Ectodermal cell (in vitro differentiated cells): ENCODE measurements around the gene MOSMO.
"Not testable (repeated sequence)": the region's sequence is repeated elsewhere in the genome, so short reads cannot be mapped to it uniquely, and the experiment has no call there.

Source experiments
- H3K27ac ChIP-seq: 2 replicates; pipeline ENCODE4 v1.7.0; 2013; ENCODE audit warnings: mild to moderate bottlenecking, low read depth, low read length; ENCODE audit not compliant: insufficient read depth, poor library complexity, severe bottlenecking
- H3K27me3 ChIP-seq: 2 replicates; pipeline ENCODE4 v1.7.0; 2013; ENCODE audit warnings: mild to moderate bottlenecking, low read length; ENCODE audit not compliant: insufficient read depth, control insufficient read depth, poor library complexity, severe bottlenecking
- H3K36me3 ChIP-seq: one replicate; pipeline ENCODE4 v1.7.0; 2013; ENCODE audit warnings: low read length; ENCODE audit not compliant: control insufficient read depth, insufficient read depth
- H3K4me1 ChIP-seq: one replicate; pipeline ENCODE4 v1.7.0; 2013; ENCODE audit warnings: low read length; ENCODE audit not compliant: control insufficient read depth, insufficient read depth
- H3K4me3 ChIP-seq: 2 replicates; pipeline ENCODE4 v1.7.0; 2013; ENCODE audit warnings: low read depth, low read length, control low read depth; ENCODE audit not compliant: insufficient read depth
- H3K9me3 ChIP-seq: 2 replicates; pipeline ENCODE4 v1.7.0; 2013; ENCODE audit warnings: mild to moderate bottlenecking, low read length, moderate library complexity; ENCODE audit not compliant: control insufficient read depth
- WGBS, 2 experiments: methylation state at CpG; one replicate each; pipeline ENCODE4 v1.1.7; 2013; ENCODE audit warnings: missing lambda C conversion rate in 2 of 2; 5-methylcytosine and 5-hydroxymethylcytosine counted together

Gene MOSMO

DNA sequence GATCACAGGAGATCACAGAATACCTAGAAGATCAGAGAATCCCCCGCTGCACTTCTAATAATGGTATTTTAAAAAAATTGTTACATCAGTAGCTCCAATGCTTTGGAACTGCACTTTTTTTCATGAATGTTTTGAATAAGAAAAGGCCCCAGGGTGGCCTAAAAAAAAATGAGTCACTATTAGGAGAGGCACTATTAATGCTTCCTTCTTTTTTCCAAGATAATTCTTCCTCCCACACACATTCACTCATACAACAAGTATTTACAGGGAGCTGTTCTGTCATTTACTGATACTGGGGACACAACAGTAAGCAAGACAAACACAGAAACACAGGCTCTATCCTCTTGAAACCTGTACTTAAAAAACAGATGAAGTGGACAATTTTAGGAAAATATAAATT lies 6.3 kb upstream of the MOSMO start:
- Histone ChIP-seq H3K27me3 (peaks cover 5% of the 10 kb centered on the region), H3K4me3 (no peak overlapping the region), H3K4me1 (peaks cover 6% of the 10 kb centered on the region), H3K9me3 (no peaks in the 10 kb centered on the region), H3K36me3 (no peaks in the 10 kb centered on the region), H3K27ac (no peak overlapping the region)
- 89 to 100% methylated on average over 1 of the region's 1 CpG for WGBS, 2 experiments

DNA sequence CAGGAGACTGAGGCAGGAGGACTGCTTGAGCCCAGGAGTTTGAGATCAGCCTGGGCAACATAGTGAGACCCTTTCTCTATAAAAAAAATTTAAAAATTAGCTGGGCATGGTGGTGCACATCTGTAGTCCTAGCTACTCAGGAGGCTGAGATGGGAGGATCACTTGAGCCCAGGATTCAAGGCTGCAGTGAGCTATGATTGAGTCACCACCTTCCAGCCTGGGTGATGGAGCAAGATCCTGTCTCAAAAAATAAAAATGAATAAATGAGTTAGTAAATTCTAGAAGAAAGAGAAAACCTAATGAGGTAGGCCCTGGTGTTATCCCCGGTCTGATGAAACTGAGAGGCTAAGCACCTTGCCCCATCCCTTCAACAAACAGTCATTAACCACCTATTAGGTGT lies 5.9 kb upstream of the MOSMO start:
- 91% methylated on average over 1 of the region's 1 CpG for WGBS, 2 experiments
- H3K36me3 ChIP-seq, H3K27ac ChIP-seq, H3K9me3 ChIP-seq, H3K4me1 ChIP-seq, H3K4me3 ChIP-seq, H3K27me3 ChIP-seq: not testable (repeated sequence)

DNA sequence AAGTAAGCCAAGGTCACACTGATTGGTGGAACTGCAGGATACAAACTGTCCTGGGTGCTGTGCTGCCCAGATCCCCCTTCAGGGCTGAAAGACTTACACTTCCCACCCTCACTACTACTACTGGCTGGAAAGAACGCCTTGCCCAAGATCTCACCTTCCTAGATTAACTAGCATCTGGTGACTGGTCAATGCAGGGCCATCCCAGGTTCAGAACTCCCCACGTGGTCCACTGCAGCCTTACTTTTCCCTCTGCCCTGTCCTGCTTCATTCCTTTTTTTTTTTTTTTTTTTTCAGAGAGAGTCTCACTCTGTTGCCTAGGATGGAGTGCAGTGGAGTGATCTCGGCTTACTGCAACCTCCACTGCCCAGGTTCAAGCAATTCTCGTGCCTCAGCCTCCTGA lies 4.7 kb upstream of the MOSMO start:
- Histone ChIP-seq H3K9me3 (no peaks in the 10 kb centered on the region), H3K36me3 (no peaks in the 10 kb centered on the region), H3K4me1 (peaks cover 6% of the 10 kb centered on the region), H3K27me3 (peaks cover 13% of the 10 kb centered on the region), H3K27ac (no peak overlapping the region), H3K4me3 (no peak overlapping the region)
- 86 to 90% methylated on average over 4 of the region's 4 CpGs for WGBS, 2 experiments

DNA sequence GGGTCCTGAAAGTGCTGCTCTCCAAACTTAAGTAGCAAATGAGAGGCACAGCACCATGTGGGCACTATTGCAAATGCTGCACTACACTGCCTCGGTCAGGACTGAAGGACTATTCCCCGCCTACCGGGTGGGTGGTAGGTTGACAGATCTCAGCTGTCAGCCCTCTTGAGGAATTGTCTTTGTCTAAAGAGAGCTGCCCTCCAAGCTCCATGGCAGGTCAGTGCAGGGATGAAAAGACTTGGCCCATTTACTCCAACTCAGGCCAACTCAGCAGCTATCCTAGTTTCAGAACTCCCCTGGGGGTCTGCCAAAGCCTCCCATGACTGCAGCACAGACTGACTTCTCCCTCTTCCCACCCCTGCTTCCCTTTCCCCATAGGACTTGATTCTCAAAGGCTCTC lies 3.6 kb upstream of the MOSMO start:
- H3K27ac ChIP-seq, result no peak overlapping the region
- H3K27me3 ChIP-seq, result peaks cover 18% of the 10 kb centered on the region
- peaks cover 6% of the 10 kb centered on the region for H3K4me1 ChIP-seq
- H3K36me3 ChIP-seq, result no peaks in the 10 kb centered on the region
- H3K9me3 ChIP-seq, result no peaks in the 10 kb centered on the region
- H3K4me3 ChIP-seq, result no peak overlapping the region
- 21 to 23% methylated on average over 3 of the region's 3 CpGs for WGBS, 2 experiments

DNA sequence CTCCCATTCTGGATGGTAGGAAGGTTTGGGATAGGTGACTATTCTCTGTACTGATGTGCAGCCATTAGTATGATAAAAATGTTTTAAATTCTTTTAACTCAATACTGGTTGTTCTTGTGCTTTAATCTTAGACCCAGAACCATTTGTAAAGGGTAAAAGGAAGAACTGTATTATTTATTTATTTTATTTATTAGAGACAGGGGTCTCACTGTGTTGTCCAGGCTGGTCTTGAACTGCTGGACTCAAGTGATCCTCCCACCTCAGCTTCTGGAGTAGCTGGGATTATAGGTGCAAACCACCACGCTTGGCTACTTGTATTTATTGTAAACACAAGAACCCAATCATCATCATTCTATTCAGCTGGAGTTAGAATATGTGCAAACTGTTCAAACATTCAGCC lies 2.2 kb upstream of the MOSMO start:
- Histone ChIP-seq H3K4me3 (no peak overlapping the region), H3K27me3 (peaks cover 18% of the 10 kb centered on the region), H3K36me3 (no peaks in the 10 kb centered on the region), H3K4me1 (peaks cover 6% of the 10 kb centered on the region), H3K27ac (no peak overlapping the region), H3K9me3 (no peaks in the 10 kb centered on the region)
- WGBS, 2 experiments, result 94 to 100% methylated on average over 1 of the region's 1 CpG

DNA sequence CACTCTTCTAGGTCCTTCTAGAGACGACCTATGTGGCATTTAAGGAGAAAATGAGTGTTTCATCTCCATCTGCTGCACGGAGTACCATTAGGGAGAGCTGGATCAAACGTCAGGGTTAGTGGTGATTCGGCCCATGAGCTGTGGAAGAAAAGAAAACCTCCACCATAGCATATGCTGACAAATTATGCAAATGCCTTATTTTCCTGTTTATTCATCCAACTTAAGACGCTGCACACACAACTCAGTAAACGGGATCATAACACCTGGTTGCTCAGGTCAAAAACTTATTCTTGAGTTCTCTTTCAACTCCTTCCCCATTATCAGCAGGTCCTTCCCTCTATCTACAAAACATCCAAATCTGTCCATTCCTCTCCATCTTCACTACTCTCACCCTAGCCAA lies 1.3 kb upstream of the MOSMO start:
- H3K4me3 ChIP-seq, result no peak overlapping the region
- WGBS, 2 experiments, result 72 to 74% methylated on average over 6 of the region's 6 CpGs
- no peak overlapping the region for H3K27ac ChIP-seq

DNA sequence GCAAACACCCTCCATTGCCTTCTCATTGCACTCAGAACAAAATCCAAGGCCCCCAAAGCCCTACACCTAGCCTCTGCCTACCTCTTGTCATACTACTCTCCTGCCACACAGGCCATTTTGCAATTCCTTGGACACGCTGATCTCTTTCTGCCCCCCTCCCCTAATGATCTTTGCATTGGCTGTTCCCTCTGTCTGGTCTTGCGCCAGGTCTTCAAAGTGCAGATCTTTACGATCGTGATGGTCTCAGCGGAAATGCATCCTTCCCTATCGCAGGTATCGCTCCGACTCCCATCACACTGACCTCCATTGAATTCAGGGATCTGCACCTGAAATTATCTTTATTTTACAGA lies 777 bp upstream of the MOSMO start:
- H3K27me3 ChIP-seq, result peaks cover 18% of the 10 kb centered on the region
- peak overlapping the region; percentile 71 for H3K4me3 ChIP-seq
- H3K9me3 ChIP-seq, result no peaks in the 10 kb centered on the region
- H3K36me3 ChIP-seq, result no peaks in the 10 kb centered on the region
- peaks cover 6% of the 10 kb centered on the region for H3K4me1 ChIP-seq
- H3K27ac ChIP-seq, result no peak overlapping the region
- 14 to 18% methylated on average over 8 of the region's 8 CpGs for WGBS, 2 experiments

More for the DNA sequence above, 1.3 kb upstream of the MOSMO start:
- H3K27me3 ChIP-seq, result peaks cover 18% of the 10 kb centered on the region
- H3K4me1 ChIP-seq, result peaks cover 6% of the 10 kb centered on the region
- H3K9me3 ChIP-seq, result no peaks in the 10 kb centered on the region
- no peaks in the 10 kb centered on the region for H3K36me3 ChIP-seq

DNA sequence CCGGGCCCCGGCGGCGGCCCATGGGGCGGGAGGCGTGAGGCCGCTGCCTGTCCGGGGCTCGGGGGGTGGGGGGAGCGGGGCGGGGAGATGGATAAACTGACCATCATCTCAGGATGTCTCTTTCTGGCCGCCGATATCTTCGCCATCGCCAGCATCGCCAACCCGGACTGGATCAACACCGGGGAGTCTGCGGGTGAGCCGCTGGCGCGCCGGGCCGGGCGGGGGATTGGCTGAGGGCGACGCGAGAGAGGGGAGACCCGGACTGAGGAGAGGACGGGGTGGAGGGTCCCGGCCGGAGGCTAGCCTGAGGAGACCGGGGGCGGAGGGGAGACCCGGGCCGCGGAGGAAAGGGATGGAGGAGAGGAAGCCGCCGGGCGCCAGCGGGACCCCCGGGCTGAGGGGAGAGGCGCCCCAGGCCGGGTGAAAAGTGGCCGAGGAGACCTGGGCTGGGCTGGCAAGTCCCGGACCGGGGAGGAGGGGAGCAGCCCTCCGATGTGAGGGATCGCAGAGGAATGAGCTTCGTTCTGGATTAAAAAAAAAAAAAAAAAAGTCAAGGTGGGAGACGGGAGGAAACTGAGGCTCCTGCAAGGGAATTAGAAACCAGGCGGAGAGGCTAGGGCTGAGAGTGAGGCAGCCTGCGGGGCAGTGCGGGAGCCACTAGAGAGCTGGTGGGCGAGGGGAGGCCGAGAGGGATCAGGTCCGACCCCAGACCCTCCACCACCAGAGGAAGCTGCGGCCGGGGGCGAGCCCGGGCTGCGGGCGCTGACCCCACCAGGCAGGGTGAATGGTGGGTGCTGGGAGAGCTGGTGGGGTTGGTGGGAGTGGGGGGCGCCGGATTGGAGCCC lies 526 bp downstream of the MOSMO start:
- Histone ChIP-seq H3K27me3 (peaks cover 18% of the 10 kb centered on the region), H3K9me3 (no peaks in the 10 kb centered on the region), H3K27ac (no peak overlapping the region), H3K4me3 (peak overlapping the region; percentile 79), H3K4me1 (peaks cover 6% of the 10 kb centered on the region), H3K36me3 (no peaks in the 10 kb centered on the region)
- 6 to 7% methylated on average over 65 of the region's 65 CpGs for WGBS, 2 experiments

DNA sequence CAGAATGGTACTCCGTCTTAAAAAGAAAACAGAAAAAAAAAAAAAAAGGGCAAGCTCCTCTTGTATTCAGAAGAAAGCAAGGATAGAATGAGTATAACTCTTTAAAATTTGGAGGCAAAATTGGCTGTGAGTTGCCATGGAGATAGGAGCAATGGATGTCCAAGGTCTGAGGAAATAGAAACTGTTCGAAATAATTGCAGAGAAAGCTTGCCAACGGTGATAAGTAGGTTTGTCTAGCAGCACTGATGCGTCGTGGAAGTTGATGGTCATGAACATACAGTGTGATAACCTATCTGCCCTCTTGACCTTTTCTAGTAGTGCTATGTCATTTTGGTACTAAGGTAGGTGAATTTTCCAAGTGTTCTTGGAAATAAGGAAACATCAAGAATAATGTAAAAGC lies 3.0 kb downstream of the MOSMO start:
- Histone ChIP-seq H3K27me3 (peaks cover 18% of the 10 kb centered on the region), H3K9me3 (no peaks in the 10 kb centered on the region), H3K4me1 (no peaks in the 10 kb centered on the region), H3K27ac (no peak overlapping the region), H3K36me3 (no peaks in the 10 kb centered on the region), H3K4me3 (no peak overlapping the region)
- 95 to 97% methylated on average over 5 of the region's 5 CpGs for WGBS, 2 experiments

DNA sequence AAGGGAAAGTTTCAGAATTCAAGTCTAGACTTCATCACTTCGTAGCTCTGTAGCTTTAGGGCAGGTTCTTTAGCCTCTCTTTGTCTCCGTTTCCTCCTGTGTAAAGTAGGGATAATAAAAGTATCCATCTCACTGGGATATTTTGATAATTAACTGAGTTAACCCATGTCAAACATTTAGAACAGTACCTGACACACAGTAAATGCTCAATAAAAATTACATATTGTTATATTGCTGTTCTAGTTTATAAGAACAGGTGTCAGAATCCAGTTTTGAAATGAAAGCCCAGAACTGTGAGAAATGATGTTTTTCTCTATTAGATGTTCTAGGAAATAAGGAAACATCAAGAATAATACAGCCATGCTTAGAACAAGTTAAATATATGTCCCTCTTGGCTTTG lies 4.3 kb downstream of the MOSMO start:
- 0% methylated on average over 1 of the region's 2 CpGs for WGBS, 2 experiments
- H3K4me3 ChIP-seq, result no peak overlapping the region
- no peaks in the 10 kb centered on the region for H3K36me3 ChIP-seq
- H3K27ac ChIP-seq, result no peak overlapping the region
- no peaks in the 10 kb centered on the region for H3K4me1 ChIP-seq
- peaks cover 6% of the 10 kb centered on the region for H3K27me3 ChIP-seq
- H3K9me3 ChIP-seq, result no peaks in the 10 kb centered on the region
